GM18907 (cell line): Measurements from ENCODE around the gene ABTB2.

Experiments
- ATAC-seq: cut with Tn5 transposase; IDR thresholded peaks from one replicate; pipeline ENCODE4 v1.9.1; 2021; ENCODE audit warnings: mild to moderate bottlenecking, moderate library complexity; ENCODE audit not compliant: unreplicated experiment

The ABTB2 gene

GRCh38 chr11:34176751-34177209 lies 181.0 kb downstream of the ABTB2 start:
- ATAC-seq, result no peak

GRCh38 chr11:34175284-34176019 lies 182.4 kb downstream of the ABTB2 start:
- ATAC-seq, result peak; percentile 39

GRCh38 chr11:34174412-34175041 lies 183.3 kb downstream of the ABTB2 start:
- peak; percentile 86 for ATAC-seq

- no peak for ATAC-seq
These were observed 184.8 kb downstream of the ABTB2 start for GRCh38 chr11:34173050-34173449.

- no peak for ATAC-seq
These were observed 188.1 kb downstream of the ABTB2 start for GRCh38 chr11:34169686-34170085.

- no peak for ATAC-seq
These were observed 189.0 kb downstream of the ABTB2 start for GRCh38 chr11:34168642-34169420.

GRCh38 chr11:34167961-34168360 lies 189.8 kb downstream of the ABTB2 start:
- no peak for ATAC-seq

- ATAC-seq, result no peak
These were observed 190.7 kb downstream of the ABTB2 start for GRCh38 chr11:34166806-34167740.

GRCh38 chr11:34165786-34166555 lies 191.8 kb downstream of the ABTB2 start:
- no peak for ATAC-seq

GRCh38 chr11:34165121-34165520 lies 192.7 kb downstream of the ABTB2 start:
- no peak for ATAC-seq

GRCh38 chr11:34162856-34163255 lies 195.0 kb downstream of the ABTB2 start:
- ATAC-seq, result no peak

- no peak for ATAC-seq
These were observed 195.4 kb downstream of the ABTB2 start for GRCh38 chr11:34162493-34162820.

GRCh38 chr11:34161812-34162492 lies 195.9 kb downstream of the ABTB2 start:
- no peak for ATAC-seq

GRCh38 chr11:34161361-34161760 lies 196.4 kb downstream of the ABTB2 start:
- no peak for ATAC-seq

- no peak for ATAC-seq
These were observed 197.0 kb downstream of the ABTB2 start for GRCh38 chr11:34160791-34161190.

GRCh38 chr11:34160049-34160721 lies 197.6 kb downstream of the ABTB2 start:
- ATAC-seq, result no peak

- no peak for ATAC-seq
These were observed 199.1 kb downstream of the ABTB2 start for GRCh38 chr11:34158661-34159060.

GRCh38 chr11:34157163-34157562 lies 200.6 kb downstream of the ABTB2 start:
- ATAC-seq, result no peak

GRCh38 chr11:34155757-34156062 lies 202.1 kb downstream of the ABTB2 start:
- no peak for ATAC-seq
